BLaER1 (cell line): ENCODE data around the gene GABRB2.

Experiments
- H3K27ac ChIP-seq: shearing (Covaris generic); formaldehyde crosslinking; 2 replicates; pipeline ENCODE4 v1.8.1; 2022
- H3K27me3 ChIP-seq: shearing (Covaris generic); formaldehyde crosslinking; 2 replicates; pipeline ENCODE4 v1.8.1; 2022
- H3K36me3 ChIP-seq: shearing (Covaris generic); formaldehyde crosslinking; 2 replicates; pipeline ENCODE4 v1.8.1; 2022
- H3K4me1 ChIP-seq: shearing (Covaris generic); formaldehyde crosslinking; 2 replicates; pipeline ENCODE4 v1.8.1; 2022
- H3K4me2 ChIP-seq: shearing (Covaris generic); formaldehyde crosslinking; 2 replicates; pipeline ENCODE4 v1.8.1; 2022
- H3K4me3 ChIP-seq: shearing (Covaris generic); formaldehyde crosslinking; 2 replicates; pipeline ENCODE4 v1.8.1; 2022
- H3K9ac ChIP-seq: shearing (Covaris generic); formaldehyde crosslinking; 2 replicates; pipeline ENCODE4 v1.8.1; 2022
- H3K9me3 ChIP-seq: shearing (Covaris generic); formaldehyde crosslinking; 2 replicates; pipeline ENCODE4 v1.8.1; 2022
- H4K20me1 ChIP-seq: shearing (Covaris generic); formaldehyde crosslinking; 2 replicates; pipeline ENCODE4 v1.8.1; 2022
- Cebpa-rat ChIP-seq: shearing (Covaris generic); IDR thresholded peaks from 2 replicates; pipeline ENCODE4 v1.8.1; 2022

GABRB2 gene

GRCh38 chr5:161396171-161396570 lies 150.4 kb downstream of the GABRB2 start:
- H3K9me3 ChIP-seq: no peaks in the 10 kb centered on the region
- H3K27me3 ChIP-seq: no peaks in the 10 kb centered on the region
- H3K4me1 ChIP-seq: peaks cover 14% of the 10 kb centered on the region; the same call in 1 of the 2 replicates
- no peaks in the 10 kb centered on the region for H4K20me1 ChIP-seq
- no peak overlapping the region for H3K4me3 ChIP-seq
- no peak overlapping the region for H3K4me2 ChIP-seq
- no peaks in the 10 kb centered on the region for H3K36me3 ChIP-seq
- H3K27ac ChIP-seq: no peak overlapping the region
- no peak overlapping the region for H3K9ac ChIP-seq
- TF ChIP-seq Cebpa-rat: no peak

- no peaks in the 10 kb centered on the region for H3K36me3 ChIP-seq
- H4K20me1 ChIP-seq: no peaks in the 10 kb centered on the region
- TF ChIP-seq Cebpa-rat: no peak
- H3K4me2 ChIP-seq: no peak overlapping the region
- H3K9ac ChIP-seq: no peak overlapping the region
- no peaks in the 10 kb centered on the region for H3K27me3 ChIP-seq
- H3K4me3 ChIP-seq: no peak overlapping the region
- H3K27ac ChIP-seq: no peak overlapping the region
- H3K9me3 ChIP-seq: no peaks in the 10 kb centered on the region
- peaks cover 7% of the 10 kb centered on the region; the same call in 1 of the 2 replicates for H3K4me1 ChIP-seq
Measured at GRCh38 chr5:161391724-161392123, 154.8 kb downstream of the GABRB2 start.

- no peak for TF ChIP-seq Cebpa-rat
- Histone ChIP-seq H3K9ac (no peak overlapping the region), H3K4me3 (no peak overlapping the region), H3K4me2 (no peak overlapping the region), H3K27me3 (no peaks in the 10 kb centered on the region), H3K9me3 (no peaks in the 10 kb centered on the region), H3K4me1 (peaks cover 5% of the 10 kb centered on the region; the same call in 1 of the 2 replicates), H3K27ac (no peak overlapping the region), H4K20me1 (no peaks in the 10 kb centered on the region), H3K36me3 (no peaks in the 10 kb centered on the region)
Measured at GRCh38 chr5:161391016-161391415, 155.5 kb downstream of the GABRB2 start.

- Histone ChIP-seq H4K20me1 (no peaks in the 10 kb centered on the region), H3K4me3 (no peak overlapping the region), H3K9ac (no peak overlapping the region), H3K27me3 (no peaks in the 10 kb centered on the region), H3K4me2 (no peak overlapping the region), H3K9me3 (no peaks in the 10 kb centered on the region), H3K4me1 (no peaks in the 10 kb centered on the region), H3K36me3 (no peaks in the 10 kb centered on the region), H3K27ac (no peak overlapping the region)
- no peak for TF ChIP-seq Cebpa-rat
Measured at GRCh38 chr5:161387121-161387520, 159.4 kb downstream of the GABRB2 start.

GRCh38 chr5:161385027-161385426 lies 161.5 kb downstream of the GABRB2 start:
- no peak overlapping the region for H3K9ac ChIP-seq
- H3K4me3 ChIP-seq: no peak overlapping the region
- H3K4me2 ChIP-seq: no peak overlapping the region
- H4K20me1 ChIP-seq: no peaks in the 10 kb centered on the region
- no peak for TF ChIP-seq Cebpa-rat
- H3K27me3 ChIP-seq: no peaks in the 10 kb centered on the region
- H3K4me1 ChIP-seq: no peaks in the 10 kb centered on the region
- H3K36me3 ChIP-seq: no peaks in the 10 kb centered on the region
- no peaks in the 10 kb centered on the region for H3K9me3 ChIP-seq
- no peak overlapping the region for H3K27ac ChIP-seq

- H3K4me1 ChIP-seq: no peaks in the 10 kb centered on the region
- no peaks in the 10 kb centered on the region for H3K36me3 ChIP-seq
- no peak overlapping the region for H3K4me2 ChIP-seq
- H3K9me3 ChIP-seq: no peaks in the 10 kb centered on the region
- no peak overlapping the region for H3K9ac ChIP-seq
- no peak for TF ChIP-seq Cebpa-rat
- no peak overlapping the region for H3K4me3 ChIP-seq
- no peak overlapping the region for H3K27ac ChIP-seq
- H4K20me1 ChIP-seq: no peaks in the 10 kb centered on the region
- H3K27me3 ChIP-seq: no peaks in the 10 kb centered on the region
Measured at GRCh38 chr5:161382685-161383084, 163.8 kb downstream of the GABRB2 start.

GRCh38 chr5:161380486-161380885 lies 166.0 kb downstream of the GABRB2 start:
- no peak overlapping the region for H3K9ac ChIP-seq
- H3K4me3 ChIP-seq: no peak overlapping the region
- H3K27me3 ChIP-seq: no peaks in the 10 kb centered on the region
- no peak for TF ChIP-seq Cebpa-rat
- no peak overlapping the region for H3K4me2 ChIP-seq
- H3K27ac ChIP-seq: no peak overlapping the region
- no peaks in the 10 kb centered on the region for H3K36me3 ChIP-seq
- no peaks in the 10 kb centered on the region for H3K4me1 ChIP-seq
- H3K9me3 ChIP-seq: no peaks in the 10 kb centered on the region
- H4K20me1 ChIP-seq: no peaks in the 10 kb centered on the region

- no peaks in the 10 kb centered on the region for H3K4me1 ChIP-seq
- no peak for TF ChIP-seq Cebpa-rat
- H3K9me3 ChIP-seq: no peaks in the 10 kb centered on the region
- H3K9ac ChIP-seq: no peak overlapping the region
- no peaks in the 10 kb centered on the region for H3K27me3 ChIP-seq
- no peak overlapping the region for H3K27ac ChIP-seq
- H3K4me2 ChIP-seq: no peak overlapping the region
- no peak overlapping the region for H3K4me3 ChIP-seq
- no peaks in the 10 kb centered on the region for H4K20me1 ChIP-seq
- H3K36me3 ChIP-seq: no peaks in the 10 kb centered on the region
Measured at GRCh38 chr5:161378701-161379100, 167.8 kb downstream of the GABRB2 start.

- no peak overlapping the region for H3K4me2 ChIP-seq
- H3K27ac ChIP-seq: no peak overlapping the region
- TF ChIP-seq Cebpa-rat: no peak
- no peaks in the 10 kb centered on the region for H4K20me1 ChIP-seq
- H3K4me3 ChIP-seq: no peak overlapping the region
- H3K9me3 ChIP-seq: no peaks in the 10 kb centered on the region
- H3K9ac ChIP-seq: no peak overlapping the region
- H3K4me1 ChIP-seq: no peaks in the 10 kb centered on the region
- no peaks in the 10 kb centered on the region for H3K36me3 ChIP-seq
- H3K27me3 ChIP-seq: no peaks in the 10 kb centered on the region
Measured at GRCh38 chr5:161376034-161376433, 170.5 kb downstream of the GABRB2 start.

- Histone ChIP-seq H3K27me3 (no peaks in the 10 kb centered on the region), H3K4me1 (no peaks in the 10 kb centered on the region), H3K27ac (no peak overlapping the region), H3K4me3 (no peak overlapping the region), H3K9me3 (no peaks in the 10 kb centered on the region), H3K9ac (no peak overlapping the region), H4K20me1 (no peaks in the 10 kb centered on the region), H3K4me2 (no peak overlapping the region), H3K36me3 (no peaks in the 10 kb centered on the region)
- TF ChIP-seq Cebpa-rat: no peak
Measured at GRCh38 chr5:161373345-161373707, 173.2 kb downstream of the GABRB2 start.

GRCh38 chr5:161372682-161373344 lies 173.7 kb downstream of the GABRB2 start:
- Histone ChIP-seq H4K20me1 (no peaks in the 10 kb centered on the region), H3K27ac (no peak overlapping the region)

More at GRCh38 chr5:161372682-161373344, 173.7 kb downstream of the GABRB2 start:
- TF ChIP-seq Cebpa-rat: no peak
- Histone ChIP-seq H3K27me3 (no peaks in the 10 kb centered on the region), H3K36me3 (no peaks in the 10 kb centered on the region), H3K9ac (no peak overlapping the region), H3K9me3 (no peaks in the 10 kb centered on the region), H3K4me3 (no peak overlapping the region), H3K4me1 (no peaks in the 10 kb centered on the region), H3K4me2 (no peak overlapping the region)
